WTC11 (cell line): ENCODE measurements around the gene EIF1B. TPM values are rescaled to one million over a fixed set of nuclear protein-coding genes. Genes with fewer than 3 reads are reported as not detected.

Experiments used
- ATAC-seq: fragments of 200-7000 bp; cut with Tn5 transposase; 2 replicates; pipeline ENCODE4 v1.10.0; 2021; ENCODE audit warnings: mild to moderate bottlenecking, moderate library complexity
- CTCF ChIA-PET: fragments of 300-600 bp; sonication (Branson Sonifier 250); formaldehyde crosslinking; loops from one replicate; lab custom pipeline; 2021; ENCODE audit warnings: antibody characterized with exemption; lab: Charles Lee
- POLR2A ChIA-PET: fragments of 350-600 bp; sonication (Branson Sonifier 250); formaldehyde crosslinking; loops from one replicate; lab custom pipeline; 2021; ENCODE audit warnings: antibody characterized with exemption; lab: Charles Lee
- DNase-seq: peaks from one replicate; pipeline ENCODE4 v3.0.0; 2021; ENCODE audit warnings: low spot score
- H3K27ac Mint-ChIP-seq: 2 replicates; pipeline ENCODE4 v1.8.0; 2021; ENCODE audit warnings: mixed read lengths
- H3K27me3 Mint-ChIP-seq: 2 replicates; pipeline ENCODE4 v1.8.0; 2021; ENCODE audit warnings: low read depth, mild to moderate bottlenecking, moderate library complexity, mixed read lengths
- H3K36me3 Mint-ChIP-seq: 2 replicates; pipeline ENCODE4 v1.8.0; 2021; ENCODE audit warnings: mixed read lengths
- H3K4me1 Mint-ChIP-seq: 2 replicates; pipeline ENCODE4 v1.8.0; 2022; ENCODE audit warnings: mixed read lengths
- H3K4me3 Mint-ChIP-seq: 2 replicates; pipeline ENCODE4 v1.8.0; 2021; ENCODE audit warnings: mild to moderate bottlenecking, moderate library complexity, mixed read lengths
- H3K9me3 Mint-ChIP-seq: 2 replicates; pipeline ENCODE4 v1.8.0; 2021; ENCODE audit warnings: mixed read lengths
- ATF1 ChIP-seq: sonication (generic); formaldehyde crosslinking; IDR thresholded peaks from 2 replicates; pipeline ENCODE4 v1.8.1; 2023; ENCODE audit warnings: mild to moderate bottlenecking, moderate library complexity, missing genetic modification reagents
- CREM ChIP-seq: sonication (generic); formaldehyde crosslinking; IDR thresholded peaks from 2 replicates; pipeline ENCODE4 v1.8.1; 2022; ENCODE audit warnings: mild to moderate bottlenecking, missing genetic modification reagents, moderate library complexity
- ELF4 ChIP-seq: sonication (generic); formaldehyde crosslinking; IDR thresholded peaks from 2 replicates; pipeline ENCODE4 v1.8.1; 2022; ENCODE audit warnings: low read depth, mild to moderate bottlenecking, moderate library complexity, missing genetic modification reagents
- EMX1 ChIP-seq: fragments of 250-450 bp; sonication (Bioruptor Pico); IDR thresholded peaks from 2 replicates; pipeline ENCODE4 v1.8.0; 2021; ENCODE audit warnings: mild to moderate bottlenecking
- FOXK1 ChIP-seq: sonication (generic); formaldehyde crosslinking; IDR thresholded peaks from 2 replicates; pipeline ENCODE4 v1.8.0; 2022; ENCODE audit warnings: mild to moderate bottlenecking, moderate library complexity, missing genetic modification reagents
- JAZF1 ChIP-seq: fragments of 250-450 bp; sonication (Bioruptor Pico); IDR thresholded peaks from 2 replicates; pipeline ENCODE4 v1.9.0; 2021; ENCODE audit warnings: moderate library complexity, mild to moderate bottlenecking, inconsistent platforms
- KAT7 ChIP-seq: sonication (generic); formaldehyde crosslinking; IDR thresholded peaks from 2 replicates; pipeline ENCODE4 v1.8.1; 2023; ENCODE audit warnings: missing genetic modification reagents, mild to moderate bottlenecking, borderline replicate concordance
- MAX ChIP-seq: sonication (generic); formaldehyde crosslinking; IDR thresholded peaks from 2 replicates; pipeline ENCODE4 v1.8.0; 2022; ENCODE audit warnings: mild to moderate bottlenecking, missing genetic modification reagents
- NFE2L1 ChIP-seq: sonication (generic); formaldehyde crosslinking; IDR thresholded peaks from 2 replicates; pipeline ENCODE4 v1.8.1; 2023; ENCODE audit warnings: missing genetic modification reagents
- PRDM15 ChIP-seq: sonication (generic); formaldehyde crosslinking; IDR thresholded peaks from 2 replicates; pipeline ENCODE4 v1.8.0; 2022; ENCODE audit warnings: missing genetic modification reagents
- PRRX2 ChIP-seq: fragments of 250-450 bp; sonication (Bioruptor Pico); IDR thresholded peaks from 2 replicates; pipeline ENCODE4 v1.8.0; 2021; ENCODE audit warnings: mild to moderate bottlenecking
- RORB ChIP-seq: fragments of 250-450 bp; sonication (Bioruptor Pico); IDR thresholded peaks from 2 replicates; pipeline ENCODE4 v1.9.0; 2021; ENCODE audit warnings: mild to moderate bottlenecking
- SOX15 ChIP-seq: fragments of 250-450 bp; sonication (Bioruptor Pico); IDR thresholded peaks from 2 replicates; pipeline ENCODE4 v1.9.0; 2021; ENCODE audit warnings: mild to moderate bottlenecking
- USF2 ChIP-seq: sonication (generic); formaldehyde crosslinking; IDR thresholded peaks from 2 replicates; pipeline ENCODE4 v1.8.1; 2023; ENCODE audit warnings: mild to moderate bottlenecking, missing genetic modification reagents, moderate library complexity
- ZMAT4 ChIP-seq: fragments of 250-450 bp; sonication (Bioruptor Pico); IDR thresholded peaks from 2 replicates; pipeline ENCODE4 v1.9.0; 2021; ENCODE audit warnings: mild to moderate bottlenecking
- ZNF423 ChIP-seq: fragments of 250-450 bp; sonication (Bioruptor Pico); IDR thresholded peaks from 2 replicates; pipeline ENCODE4 v2.1.2; 2022; ENCODE audit warnings: mild to moderate bottlenecking, moderate library complexity
- ZNF425 ChIP-seq: fragments of 250-450 bp; sonication (Bioruptor Pico); conservative IDR thresholded peaks from 2 replicates; pipeline ENCODE4 v1.9.0; 2021; ENCODE audit warnings: mild to moderate bottlenecking
- total RNA-seq: library from RNA; stranded (reverse); gene quantifications from 3 replicates; pipeline ENCODE4 v1.2.3, GENCODE V29; 2021
- TF ChIP-seq, protein P1 (sequence below): fragments of 250-450 bp; sonication (Bioruptor Pico); IDR thresholded peaks from 2 replicates; pipeline ENCODE4 v1.8.0; 2021; ENCODE audit warnings: mild to moderate bottlenecking
- TF ChIP-seq, protein P2 (sequence below): sonication (generic); formaldehyde crosslinking; IDR thresholded peaks from 2 replicates; pipeline ENCODE4 v1.8.1; 2022; ENCODE audit warnings: low read depth, mild to moderate bottlenecking, moderate library complexity, missing genetic modification reagents, borderline replicate concordance
- TF ChIP-seq, protein P3 (sequence below): sonication (generic); formaldehyde crosslinking; IDR thresholded peaks from 2 replicates; pipeline ENCODE4 v1.8.0; 2022; ENCODE audit warnings: mild to moderate bottlenecking, missing genetic modification reagents

The EIF1B gene
- total RNA-seq, 1 experiment from 2014 or later = 82.0 TPM

DNA sequence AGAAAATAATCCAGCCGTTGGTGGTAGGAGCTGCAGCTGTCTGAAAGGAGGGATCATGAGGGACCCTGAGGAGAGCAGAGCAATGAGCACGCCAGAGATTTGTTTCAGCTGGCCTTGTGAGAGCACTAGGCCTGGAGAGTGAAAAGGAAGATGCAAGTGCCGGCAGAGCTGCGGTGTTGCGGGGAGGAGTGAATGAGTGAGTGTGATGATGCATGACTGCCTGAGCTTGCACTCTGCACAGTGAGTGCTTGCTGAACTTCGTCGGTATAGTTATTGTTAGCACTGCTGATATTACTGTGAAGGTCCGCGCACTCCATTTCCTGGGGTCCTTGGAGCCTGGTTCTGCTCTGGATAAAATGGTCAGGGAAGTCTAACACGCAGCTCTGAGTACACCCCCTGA, 23.2 kb downstream of the EIF1B start:
- H3K9me3 Mint-ChIP-seq = peaks cover 5% of the 10 kb centered on the region; the same call in 1 of the 2 replicates
- POLR2A ChIA-PET = no interaction called here

DNA sequence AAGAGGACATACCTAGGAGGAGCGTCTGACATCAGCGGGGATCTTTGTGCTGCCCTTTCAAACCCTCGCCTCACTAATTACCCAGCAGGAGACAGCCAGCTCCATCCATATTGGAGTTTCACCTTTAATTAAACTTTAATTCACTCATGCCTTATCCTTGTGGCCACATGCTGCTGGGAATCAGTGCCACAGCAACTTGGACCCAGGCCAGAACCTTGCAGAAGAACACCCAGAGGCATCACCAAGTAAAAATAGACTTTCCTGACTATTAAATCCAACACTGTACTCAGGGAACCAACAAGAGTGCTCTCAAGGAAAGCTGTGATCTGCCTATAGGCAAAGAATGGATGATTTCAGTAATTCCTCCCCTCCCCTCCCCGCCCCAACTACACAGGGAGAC, 23.9 kb downstream of the EIF1B start:
- H3K36me3 Mint-ChIP-seq = no peaks in the 10 kb centered on the region
- H3K4me1 Mint-ChIP-seq = peaks cover 26% of the 10 kb centered on the region
- no peak for ATAC-seq
- H3K27me3 Mint-ChIP-seq = no peaks in the 10 kb centered on the region
- TF ChIP-seq ZMAT4 (CRISPR knock-in tag) = no peak
- TF ChIP-seq, all 79 proteins: peak for 0
- POLR2A ChIA-PET = no interaction called here
- no peak for DNase-seq
- H3K27ac Mint-ChIP-seq = no peak overlapping the region
- CTCF ChIA-PET = no interaction called here
- H3K9me3 Mint-ChIP-seq = peaks cover 5% of the 10 kb centered on the region; the same call in 1 of the 2 replicates
- no peak overlapping the region for H3K4me3 Mint-ChIP-seq

More for the DNA sequence above, 23.2 kb downstream of the EIF1B start:
- Mint-ChIP-seq H3K4me3 (no peak overlapping the region), H3K27ac (no peak overlapping the region), H3K27me3 (no peaks in the 10 kb centered on the region), H3K36me3 (no peaks in the 10 kb centered on the region), H3K4me1 (peaks cover 33% of the 10 kb centered on the region)
- DNase-seq (no peak), ATAC-seq (no peak)
- CTCF ChIA-PET = interaction anchor here (0.8 kb wide), 1 partner anchor 141 kb away, joined by 3 read pairs; no protein-coding TSS in a partner anchor
- no peak for TF ChIP-seq PRRX2 (CRISPR knock-in tag)
- no peak for TF ChIP-seq SOX15 (CRISPR knock-in tag)
- no peak for TF ChIP-seq PRDM15 (CRISPR knock-in tag)
- TF ChIP-seq ATF1 = no peak
- no peak for TF ChIP-seq RORB
- TF ChIP-seq CREM = no peak
- no peak for TF ChIP-seq USF2 (CRISPR knock-in tag)
- TF ChIP-seq FOXK1 (CRISPR knock-in tag) = no peak
- no peak for TF ChIP-seq ELF4 (CRISPR knock-in tag)
- TF ChIP-seq, protein P1, sequence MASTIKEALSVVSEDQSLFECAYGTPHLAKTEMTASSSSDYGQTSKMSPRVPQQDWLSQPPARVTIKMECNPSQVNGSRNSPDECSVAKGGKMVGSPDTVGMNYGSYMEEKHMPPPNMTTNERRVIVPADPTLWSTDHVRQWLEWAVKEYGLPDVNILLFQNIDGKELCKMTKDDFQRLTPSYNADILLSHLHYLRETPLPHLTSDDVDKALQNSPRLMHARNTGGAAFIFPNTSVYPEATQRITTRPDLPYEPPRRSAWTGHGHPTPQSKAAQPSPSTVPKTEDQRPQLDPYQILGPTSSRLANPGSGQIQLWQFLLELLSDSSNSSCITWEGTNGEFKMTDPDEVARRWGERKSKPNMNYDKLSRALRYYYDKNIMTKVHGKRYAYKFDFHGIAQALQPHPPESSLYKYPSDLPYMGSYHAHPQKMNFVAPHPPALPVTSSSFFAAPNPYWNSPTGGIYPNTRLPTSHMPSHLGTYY (CRISPR knock-in tag) = no peak
- no peak for TF ChIP-seq MAX (CRISPR knock-in tag)
- no peak for TF ChIP-seq EMX1 (CRISPR knock-in tag)
- no peak for TF ChIP-seq KAT7 (CRISPR knock-in tag)

- no peak for ATAC-seq
- Mint-ChIP-seq H3K4me1 (peaks cover 22% of the 10 kb centered on the region), H3K27ac (no peak overlapping the region), H3K27me3 (no peaks in the 10 kb centered on the region), H3K9me3 (peaks cover 5% of the 10 kb centered on the region; the same call in 1 of the 2 replicates), H3K36me3 (no peaks in the 10 kb centered on the region), H3K4me3 (no peak overlapping the region)
- POLR2A ChIA-PET = no interaction called here
- CTCF ChIA-PET = no interaction called here
- no peak for DNase-seq
- TF ChIP-seq FOXK1 (CRISPR knock-in tag) (no peak), ZMAT4 (CRISPR knock-in tag) (no peak), ZNF425 (CRISPR knock-in tag) (no peak), NFE2L1 (CRISPR knock-in tag) (no peak), ZNF423 (CRISPR knock-in tag) (no peak), EMX1 (CRISPR knock-in tag) (no peak), JAZF1 (no peak)
- TF ChIP-seq, protein P2, sequence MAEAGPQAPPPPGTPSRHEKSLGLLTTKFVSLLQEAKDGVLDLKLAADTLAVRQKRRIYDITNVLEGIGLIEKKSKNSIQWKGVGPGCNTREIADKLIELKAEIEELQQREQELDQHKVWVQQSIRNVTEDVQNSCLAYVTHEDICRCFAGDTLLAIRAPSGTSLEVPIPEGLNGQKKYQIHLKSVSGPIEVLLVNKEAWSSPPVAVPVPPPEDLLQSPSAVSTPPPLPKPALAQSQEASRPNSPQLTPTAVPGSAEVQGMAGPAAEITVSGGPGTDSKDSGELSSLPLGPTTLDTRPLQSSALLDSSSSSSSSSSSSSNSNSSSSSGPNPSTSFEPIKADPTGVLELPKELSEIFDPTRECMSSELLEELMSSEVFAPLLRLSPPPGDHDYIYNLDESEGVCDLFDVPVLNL = no peak
- TF ChIP-seq, protein P3, sequence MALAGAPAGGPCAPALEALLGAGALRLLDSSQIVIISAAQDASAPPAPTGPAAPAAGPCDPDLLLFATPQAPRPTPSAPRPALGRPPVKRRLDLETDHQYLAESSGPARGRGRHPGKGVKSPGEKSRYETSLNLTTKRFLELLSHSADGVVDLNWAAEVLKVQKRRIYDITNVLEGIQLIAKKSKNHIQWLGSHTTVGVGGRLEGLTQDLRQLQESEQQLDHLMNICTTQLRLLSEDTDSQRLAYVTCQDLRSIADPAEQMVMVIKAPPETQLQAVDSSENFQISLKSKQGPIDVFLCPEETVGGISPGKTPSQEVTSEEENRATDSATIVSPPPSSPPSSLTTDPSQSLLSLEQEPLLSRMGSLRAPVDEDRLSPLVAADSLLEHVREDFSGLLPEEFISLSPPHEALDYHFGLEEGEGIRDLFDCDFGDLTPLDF = no peak
Measured at GRCh38 chr3:40333852-40334251, 24.3 kb downstream of the EIF1B start.
